Liver (tissue), 9 donors: ENCODE measurements around the gene RBM45. TPM values are rescaled to one million over a fixed set of nuclear protein-coding genes. Genes with fewer than 3 reads are reported as not detected.

Experiments
- DNase-seq: peaks from one replicate; pipeline ENCODE4 v3.0.0-alpha.2; 2017; ENCODE audit warnings: low spot score
- H3K27ac ChIP-seq, 2 donors: one replicate each; pipeline ENCODE4 v1.7.0; 2013; ENCODE audit warnings: inconsistent platforms in 2 of 2, low read length in 2 of 2, control low read depth in 1 of 2, low read depth in 1 of 2, mild to moderate bottlenecking in 1 of 2
- H3K27me3 ChIP-seq, 4 donors: one replicate each; pipeline versions ENCODE4 v1.6.1 to v1.7.0; 2013; ENCODE audit warnings: low read length in 3 of 4, inconsistent platforms in 1 of 4, mild to moderate bottlenecking in 1 of 4, moderate library complexity in 1 of 4; ENCODE audit not compliant: control insufficient read depth in 4 of 4, insufficient read depth in 4 of 4
- H3K36me3 ChIP-seq, 4 donors: one replicate each; pipeline versions ENCODE4 v1.6.1 to v1.7.0; 2013; ENCODE audit warnings: low read length in 3 of 4, mild to moderate bottlenecking in 3 of 4, low read depth in 1 of 4, moderate library complexity in 1 of 4; ENCODE audit not compliant: control insufficient read depth in 4 of 4, insufficient read depth in 3 of 4
- H3K4me1 ChIP-seq, 4 donors: one replicate each; pipeline versions ENCODE4 v1.6.1 to v1.7.0; 2013; ENCODE audit warnings: low read length in 3 of 4, mild to moderate bottlenecking in 3 of 4, moderate library complexity in 1 of 4; ENCODE audit not compliant: control insufficient read depth in 4 of 4, insufficient read depth in 4 of 4
- H3K4me3 ChIP-seq, 3 donors: one replicate each; pipeline versions ENCODE4 v1.6.1 to v1.7.0; 2013; ENCODE audit warnings: low read length in 3 of 3, control low read depth in 1 of 3, low read depth in 1 of 3, mild to moderate bottlenecking in 1 of 3
- H3K9ac ChIP-seq, 2 donors: one replicate each; pipeline ENCODE4 v1.7.0; 2013; ENCODE audit warnings: low read length in 2 of 2, mild to moderate bottlenecking in 2 of 2, moderate library complexity in 2 of 2, control low read depth in 1 of 2, low read depth in 1 of 2
- H3K9me3 ChIP-seq, 4 donors: one replicate each; pipeline versions ENCODE4 v1.6.1 to v1.7.0; 2013; ENCODE audit warnings: low read length in 3 of 4; ENCODE audit not compliant: control insufficient read depth in 4 of 4
- EGR1 ChIP-seq, 2 donors: IDR thresholded peaks; 2 replicates each; pipeline ENCODE4 v1.6.1; 2016 to 2018; ENCODE audit warnings: antibody characterized with exemption in 2 of 2, low read depth in 2 of 2
- FOXA1 ChIP-seq: IDR thresholded peaks from 2 replicates; pipeline ENCODE4 v1.6.1; 2016; ENCODE audit warnings: antibody characterized with exemption
- FOXA2 ChIP-seq: IDR thresholded peaks from 2 replicates; pipeline ENCODE4 v1.6.1; 2016; ENCODE audit warnings: antibody characterized with exemption
- GABPA ChIP-seq, 2 donors: IDR thresholded peaks in 1 of 2; conservative IDR thresholded peaks in 1 of 2; 2 replicates each; pipeline ENCODE4 v1.6.1; 2016; ENCODE audit warnings: antibody characterized with exemption in 2 of 2, mild to moderate bottlenecking in 1 of 2, moderate library complexity in 1 of 2
- HNF4A ChIP-seq, 2 donors: conservative IDR thresholded peaks; 2 replicates each; pipeline ENCODE4 v1.6.1; 2016; ENCODE audit warnings: antibody characterized with exemption in 2 of 2, mild to moderate bottlenecking in 2 of 2
- HNF4G ChIP-seq: IDR thresholded peaks from 2 replicates; pipeline ENCODE4 v1.6.1; 2016; ENCODE audit warnings: antibody characterized with exemption
- JUND ChIP-seq, 2 donors: IDR thresholded peaks; 2 replicates each; pipeline ENCODE4 v1.6.1; 2016; ENCODE audit warnings: antibody characterized with exemption in 2 of 2
- NR2F2 ChIP-seq: IDR thresholded peaks from 2 replicates; pipeline ENCODE4 v1.6.1; 2016; ENCODE audit warnings: antibody characterized with exemption
- RAD21 ChIP-seq, 2 donors: IDR thresholded peaks; 2 replicates each; pipeline ENCODE4 v1.6.1; 2016; ENCODE audit warnings: antibody characterized with exemption in 2 of 2, mild to moderate bottlenecking in 2 of 2
- RXRA ChIP-seq, 2 donors: IDR thresholded peaks; 2 replicates each; pipeline ENCODE4 v1.6.1; 2017 to 2018; ENCODE audit warnings: antibody characterized with exemption in 2 of 2, mild to moderate bottlenecking in 1 of 2
- SP1 ChIP-seq: IDR thresholded peaks from 2 replicates; pipeline ENCODE4 v1.6.1; 2018; ENCODE audit warnings: antibody characterized with exemption, mild to moderate bottlenecking
- TAF1 ChIP-seq: conservative IDR thresholded peaks from 2 replicates; pipeline ENCODE4 v1.6.1; 2016; ENCODE audit warnings: antibody characterized with exemption, mild to moderate bottlenecking
- YY1 ChIP-seq: IDR thresholded peaks from 2 replicates; pipeline ENCODE4 v1.6.1; 2016; ENCODE audit warnings: antibody characterized with exemption, mild to moderate bottlenecking
- ZBTB33 ChIP-seq: IDR thresholded peaks from 2 replicates; pipeline ENCODE4 v1.6.1; 2016; ENCODE audit warnings: antibody characterized with exemption
- polyA plus RNA-seq, 2 donors: library from polyadenylated mRNA; stranded (reverse) in 1 of 2; unstranded in 1 of 2; fragments of 200-250 nt in 1 of 2; fragments of >200 nt in 1 of 2; fragmentation: Nextera tagmentation in 1 of 2; extraction: Ambion mirVana in 1 of 2; gene quantifications; one replicate each; pipeline versions ENCODE4 v1.2.1 to v1.2.3, GENCODE V29; 2013 to 2015
- total RNA-seq, 2 donors: library from RNA; depleted of rRNA; stranded (reverse); fragments of >200 nt; gene quantifications; one replicate each; pipeline ENCODE4 v1.2.3, GENCODE V29; 2014
- TF ChIP-seq, protein P1 (sequence below): IDR thresholded peaks from 2 replicates; pipeline ENCODE4 v1.6.1; 2016; ENCODE audit warnings: antibody characterized with exemption
- TF ChIP-seq, protein P2 (sequence below): IDR thresholded peaks from 2 replicates; pipeline ENCODE4 v1.6.1; 2016; ENCODE audit warnings: antibody characterized with exemption, mild to moderate bottlenecking
- TF ChIP-seq, protein P3 (sequence below): IDR thresholded peaks from 2 replicates; pipeline ENCODE4 v1.6.1; 2016; ENCODE audit warnings: antibody characterized with exemption
- TF ChIP-seq, protein P4 (sequence below): fragments of 150-350 bp; IDR thresholded peaks from 2 replicates; pipeline ENCODE4 v1.5.1; 2017; ENCODE audit warnings: improper control_type of control experiment, low read depth, low read length; ENCODE audit not compliant: missing input control
- donor health status: healthy.
- donor health status: healthy.
- donor health status: healthy.
- donor health status: healthy.
- donor health status: healthy.

RBM45 gene
- total and polyA plus RNA-seq, 4 donors: 4.2 to 11.4 (median 6.8) TPM

- Histone ChIP-seq H3K36me3 (peaks cover 4 to 16% (median 6%) of the 10 kb centered on the region in 4 donors), H3K27ac (no peak overlapping the region)
- TF ChIP-seq GABPA (IDR thresholded peaks at IDR 0.05 in 1 of 2, conservative IDR thresholded peaks at IDR 0.05 in 1 of 2) (no peak), SP1 (no peak), RAD21 (IDR thresholded peaks at IDR 0.05) (no peak), RXRA (IDR thresholded peaks at IDR 0.05) (no peak), ZBTB33 (no peak), JUND (IDR thresholded peaks at IDR 0.05) (no peak), EGR1 (IDR thresholded peaks at IDR 0.05; ENCODE audit: low read depth in 2 of 2) (no peak), FOXA2 (no peak), YY1 (no peak), NR2F2 (no peak), HNF4G (no peak), TAF1 (no peak), HNF4A (conservative IDR thresholded peaks at IDR 0.05) (no peak), FOXA1 (no peak)
- TF ChIP-seq, protein P1, sequence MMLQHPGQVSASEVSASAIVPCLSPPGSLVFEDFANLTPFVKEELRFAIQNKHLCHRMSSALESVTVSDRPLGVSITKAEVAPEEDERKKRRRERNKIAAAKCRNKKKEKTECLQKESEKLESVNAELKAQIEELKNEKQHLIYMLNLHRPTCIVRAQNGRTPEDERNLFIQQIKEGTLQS: no peak
- TF ChIP-seq, protein P2, sequence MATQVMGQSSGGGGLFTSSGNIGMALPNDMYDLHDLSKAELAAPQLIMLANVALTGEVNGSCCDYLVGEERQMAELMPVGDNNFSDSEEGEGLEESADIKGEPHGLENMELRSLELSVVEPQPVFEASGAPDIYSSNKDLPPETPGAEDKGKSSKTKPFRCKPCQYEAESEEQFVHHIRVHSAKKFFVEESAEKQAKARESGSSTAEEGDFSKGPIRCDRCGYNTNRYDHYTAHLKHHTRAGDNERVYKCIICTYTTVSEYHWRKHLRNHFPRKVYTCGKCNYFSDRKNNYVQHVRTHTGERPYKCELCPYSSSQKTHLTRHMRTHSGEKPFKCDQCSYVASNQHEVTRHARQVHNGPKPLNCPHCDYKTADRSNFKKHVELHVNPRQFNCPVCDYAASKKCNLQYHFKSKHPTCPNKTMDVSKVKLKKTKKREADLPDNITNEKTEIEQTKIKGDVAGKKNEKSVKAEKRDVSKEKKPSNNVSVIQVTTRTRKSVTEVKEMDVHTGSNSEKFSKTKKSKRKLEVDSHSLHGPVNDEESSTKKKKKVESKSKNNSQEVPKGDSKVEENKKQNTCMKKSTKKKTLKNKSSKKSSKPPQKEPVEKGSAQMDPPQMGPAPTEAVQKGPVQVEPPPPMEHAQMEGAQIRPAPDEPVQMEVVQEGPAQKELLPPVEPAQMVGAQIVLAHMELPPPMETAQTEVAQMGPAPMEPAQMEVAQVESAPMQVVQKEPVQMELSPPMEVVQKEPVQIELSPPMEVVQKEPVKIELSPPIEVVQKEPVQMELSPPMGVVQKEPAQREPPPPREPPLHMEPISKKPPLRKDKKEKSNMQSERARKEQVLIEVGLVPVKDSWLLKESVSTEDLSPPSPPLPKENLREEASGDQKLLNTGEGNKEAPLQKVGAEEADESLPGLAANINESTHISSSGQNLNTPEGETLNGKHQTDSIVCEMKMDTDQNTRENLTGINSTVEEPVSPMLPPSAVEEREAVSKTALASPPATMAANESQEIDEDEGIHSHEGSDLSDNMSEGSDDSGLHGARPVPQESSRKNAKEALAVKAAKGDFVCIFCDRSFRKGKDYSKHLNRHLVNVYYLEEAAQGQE: no peak
- TF ChIP-seq, protein P3, sequence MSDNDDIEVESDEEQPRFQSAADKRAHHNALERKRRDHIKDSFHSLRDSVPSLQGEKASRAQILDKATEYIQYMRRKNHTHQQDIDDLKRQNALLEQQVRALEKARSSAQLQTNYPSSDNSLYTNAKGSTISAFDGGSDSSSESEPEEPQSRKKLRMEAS: no peak
- TF ChIP-seq, protein P4, sequence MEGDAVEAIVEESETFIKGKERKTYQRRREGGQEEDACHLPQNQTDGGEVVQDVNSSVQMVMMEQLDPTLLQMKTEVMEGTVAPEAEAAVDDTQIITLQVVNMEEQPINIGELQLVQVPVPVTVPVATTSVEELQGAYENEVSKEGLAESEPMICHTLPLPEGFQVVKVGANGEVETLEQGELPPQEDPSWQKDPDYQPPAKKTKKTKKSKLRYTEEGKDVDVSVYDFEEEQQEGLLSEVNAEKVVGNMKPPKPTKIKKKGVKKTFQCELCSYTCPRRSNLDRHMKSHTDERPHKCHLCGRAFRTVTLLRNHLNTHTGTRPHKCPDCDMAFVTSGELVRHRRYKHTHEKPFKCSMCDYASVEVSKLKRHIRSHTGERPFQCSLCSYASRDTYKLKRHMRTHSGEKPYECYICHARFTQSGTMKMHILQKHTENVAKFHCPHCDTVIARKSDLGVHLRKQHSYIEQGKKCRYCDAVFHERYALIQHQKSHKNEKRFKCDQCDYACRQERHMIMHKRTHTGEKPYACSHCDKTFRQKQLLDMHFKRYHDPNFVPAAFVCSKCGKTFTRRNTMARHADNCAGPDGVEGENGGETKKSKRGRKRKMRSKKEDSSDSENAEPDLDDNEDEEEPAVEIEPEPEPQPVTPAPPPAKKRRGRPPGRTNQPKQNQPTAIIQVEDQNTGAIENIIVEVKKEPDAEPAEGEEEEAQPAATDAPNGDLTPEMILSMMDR: no peak
Observed at GRCh38 chr2:178115271-178115670, 3.0 kb downstream of the RBM45 start.

More at GRCh38 chr2:178115271-178115670, 3.0 kb downstream of the RBM45 start:
- no peak overlapping the region for H3K9ac ChIP-seq
- H3K4me3 ChIP-seq: no peak overlapping the region
- peaks cover 0 to 15% (median 7%) of the 10 kb centered on the region in 4 donors for H3K4me1 ChIP-seq
- no peak for DNase-seq
- H3K27me3 ChIP-seq: no peaks in the 10 kb centered on the region
- no peaks in the 10 kb centered on the region for H3K9me3 ChIP-seq
